Testis (tissue), 3 donors: ENCODE data around the gene FOXO6. TPM values are rescaled to one million over a fixed set of nuclear protein-coding genes. Genes with fewer than 3 reads are reported as not detected.
A peak's percentile ranks its signal among the peaks of the same experiment; 100 is the strongest.

Source experiments
- DNase-seq: peaks from one replicate; pipeline ENCODE4 v3.0.0-alpha.2; 2019
- H3K27ac ChIP-seq, 2 donors: fragments of 200-600 bp; sonication (generic); one replicate each; pipeline ENCODE4 v1.5.1; 2019
- H3K27me3 ChIP-seq: fragments of 200-600 bp; sonication (generic); one replicate; pipeline ENCODE4 v1.5.1; 2019
- H3K36me3 ChIP-seq: fragments of 200-600 bp; sonication (generic); one replicate; pipeline ENCODE4 v1.5.1; 2017; ENCODE audit warnings: low read depth; ENCODE audit errors: missing control alignments
- H3K4me1 ChIP-seq: fragments of 200-600 bp; sonication (generic); one replicate; pipeline ENCODE4 v1.5.1; 2019
- H3K4me3 ChIP-seq, 2 donors: fragments of 200-600 bp; sonication (generic); one replicate each; pipeline ENCODE4 v1.5.1; 2017 to 2019
- H3K9me3 ChIP-seq: fragments of 200-600 bp; sonication (generic); one replicate; pipeline ENCODE4 v1.5.1; 2017
- POLR2A ChIP-seq: fragments of 450-650 bp; IDR thresholded peaks from one replicate; pipeline ENCODE4 v1.6.1; 2017; ENCODE audit warnings: antibody characterized with exemption, mild to moderate bottlenecking, moderate library complexity
- WGBS, 2 donors: methylation state at CpG; one replicate each; pipeline ENCODE4 v1.1.5; 2018; 5-methylcytosine and 5-hydroxymethylcytosine counted together
- intact Hi-C: fragments of 100-400 bp; cut with DNase I; formaldehyde crosslinking; loops from one replicate; pipeline ENCODE4 v1.15.1; 2023; ENCODE audit warnings: low total_unique reads
- polyA plus RNA-seq: library from polyadenylated mRNA; stranded (reverse); fragments of 350-450 nt; fragmentation: Illumina TruSeq; extraction: RNeasy Lipid Tissue Mini Kit (QIAGEN cat#74804); gene quantifications from one replicate; pipeline ENCODE4 v1.2.3, GENCODE V29; 2014; ENCODE audit warnings: low read depth, low replicate concordance; ENCODE audit not compliant: insufficient read depth
- total RNA-seq, 2 donors: library from RNA; depleted of rRNA; stranded (reverse); fragments of >200 nt; gene quantifications; one replicate each; pipeline ENCODE4 v1.2.3, GENCODE V29; 2016
- TF ChIP-seq, protein P1 (sequence below), 3 experiments: fragments of 450-650 bp in 2 of 3; fragments of 200-600 bp in 1 of 3; sonication (generic) in 1 of 3; IDR thresholded peaks; one replicate each; pipeline ENCODE4 v1.5.1; 2016 to 2019; ENCODE audit warnings: antibody characterized with exemption in 3 of 3, mild to moderate bottlenecking in 2 of 3, moderate library complexity in 1 of 3

The FOXO6 gene
- total and polyA plus RNA-seq, 3 donors from 2014 or later: 2.4 to 4.5 (median 3.8) TPM

DNA sequence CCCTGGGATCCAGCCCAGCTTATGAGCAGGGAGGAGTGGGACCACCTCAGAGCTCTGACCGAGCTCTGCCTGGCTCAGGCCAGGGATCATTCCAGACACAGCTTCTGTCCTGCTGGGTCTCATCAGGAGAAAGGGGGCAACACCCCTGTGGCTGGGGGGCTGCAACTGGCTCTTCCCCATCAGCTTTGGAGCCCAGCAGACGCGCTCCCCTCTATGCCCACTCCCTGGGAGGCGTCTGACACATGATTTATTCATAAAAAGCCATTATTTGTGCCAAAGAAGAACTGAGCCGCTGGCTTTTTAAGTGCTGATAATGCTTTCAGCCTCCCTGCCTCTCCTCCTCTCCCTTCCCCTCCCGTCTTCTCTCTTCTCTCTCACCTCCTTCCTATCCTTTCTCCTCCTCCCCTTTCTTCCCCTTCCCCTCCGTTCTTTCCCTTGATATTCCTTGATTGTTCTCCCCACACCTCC is 25.0 kb downstream of the FOXO6 start:
- no peak for DNase-seq
- intact Hi-C loops: no loop called here
- WGBS, 2 donors: 40 to 60% methylated on average over 4 to 7 of the region's 7 CpGs
- no peak overlapping the region for H3K27ac ChIP-seq
- no peaks in the 10 kb centered on the region for H3K36me3 ChIP-seq
- H3K4me3 ChIP-seq: no peak overlapping the region
- no peaks in the 10 kb centered on the region for H3K27me3 ChIP-seq
- no peaks in the 10 kb centered on the region for H3K9me3 ChIP-seq
- TF ChIP-seq, protein P1, sequence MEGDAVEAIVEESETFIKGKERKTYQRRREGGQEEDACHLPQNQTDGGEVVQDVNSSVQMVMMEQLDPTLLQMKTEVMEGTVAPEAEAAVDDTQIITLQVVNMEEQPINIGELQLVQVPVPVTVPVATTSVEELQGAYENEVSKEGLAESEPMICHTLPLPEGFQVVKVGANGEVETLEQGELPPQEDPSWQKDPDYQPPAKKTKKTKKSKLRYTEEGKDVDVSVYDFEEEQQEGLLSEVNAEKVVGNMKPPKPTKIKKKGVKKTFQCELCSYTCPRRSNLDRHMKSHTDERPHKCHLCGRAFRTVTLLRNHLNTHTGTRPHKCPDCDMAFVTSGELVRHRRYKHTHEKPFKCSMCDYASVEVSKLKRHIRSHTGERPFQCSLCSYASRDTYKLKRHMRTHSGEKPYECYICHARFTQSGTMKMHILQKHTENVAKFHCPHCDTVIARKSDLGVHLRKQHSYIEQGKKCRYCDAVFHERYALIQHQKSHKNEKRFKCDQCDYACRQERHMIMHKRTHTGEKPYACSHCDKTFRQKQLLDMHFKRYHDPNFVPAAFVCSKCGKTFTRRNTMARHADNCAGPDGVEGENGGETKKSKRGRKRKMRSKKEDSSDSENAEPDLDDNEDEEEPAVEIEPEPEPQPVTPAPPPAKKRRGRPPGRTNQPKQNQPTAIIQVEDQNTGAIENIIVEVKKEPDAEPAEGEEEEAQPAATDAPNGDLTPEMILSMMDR (IDR thresholded peaks at IDR 0.05): no peak
- H3K4me1 ChIP-seq: peaks cover 23% of the 10 kb centered on the region

DNA sequence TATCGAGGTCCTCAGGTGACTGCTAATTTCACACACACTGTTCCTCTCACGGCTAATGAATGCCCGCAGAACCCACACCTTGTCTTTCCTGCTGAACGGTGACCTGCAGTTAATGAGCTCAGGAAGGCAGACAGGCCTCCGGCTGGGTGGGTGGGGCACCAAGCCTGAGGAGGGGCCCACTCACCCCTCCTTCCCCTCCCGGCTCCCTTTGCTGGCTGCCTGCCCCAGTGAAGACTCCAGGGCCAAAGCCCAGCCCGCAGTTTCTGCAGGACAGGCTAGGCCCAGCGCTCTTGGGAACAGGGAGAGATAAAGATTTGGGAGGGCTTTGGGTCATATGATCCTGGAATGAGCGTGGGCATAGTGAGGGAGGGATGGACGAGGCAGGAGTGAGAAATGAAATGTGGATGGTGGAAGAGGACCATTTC is 26.4 kb downstream of the FOXO6 start:
- 28 to 31% methylated on average over 10 of the region's 10 CpGs for WGBS, 2 donors
- Histone ChIP-seq H3K4me3 (no peak overlapping the region), H3K36me3 (no peaks in the 10 kb centered on the region), H3K27ac (peak overlapping the region in 1 of 2 donors; percentile 59), H3K9me3 (no peaks in the 10 kb centered on the region), H3K4me1 (peaks cover 32% of the 10 kb centered on the region), H3K27me3 (no peaks in the 10 kb centered on the region)
- TF ChIP-seq POLR2A: no peak
- TF ChIP-seq, protein P1 (IDR thresholded peaks at IDR 0.05): no peak
- intact Hi-C loops: no loop called here
- DNase-seq: peak; percentile 81

DNA sequence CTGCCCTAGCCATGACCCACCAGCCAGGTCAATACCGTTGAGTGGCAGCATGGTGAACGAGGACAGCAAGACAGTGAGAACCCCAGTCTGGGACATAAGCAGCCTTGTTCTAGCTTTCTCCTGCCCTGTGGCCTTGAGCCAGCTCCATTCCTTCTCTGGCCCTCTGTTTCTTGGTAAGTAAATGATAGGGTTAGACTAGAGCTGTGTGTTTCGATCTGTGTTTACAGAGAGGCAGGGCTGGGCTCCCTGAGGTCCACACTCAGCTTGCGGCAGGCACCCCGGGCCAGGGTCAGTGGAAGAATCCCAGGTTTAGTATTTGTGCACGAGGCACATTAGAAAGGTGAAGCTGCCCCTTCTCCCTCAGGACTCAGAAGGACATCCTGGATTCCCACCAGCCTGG is 27.3 kb downstream of the FOXO6 start:
- TF ChIP-seq, protein P1 (IDR thresholded peaks at IDR 0.05): no peak
- no peak for TF ChIP-seq POLR2A
- H3K27me3 ChIP-seq: no peaks in the 10 kb centered on the region
- H3K4me3 ChIP-seq: no peak overlapping the region
- peaks cover 32% of the 10 kb centered on the region for H3K4me1 ChIP-seq
- peak overlapping the region in 1 of 2 donors; percentile 59 for H3K27ac ChIP-seq
- intact Hi-C loops: no loop called here
- no peaks in the 10 kb centered on the region for H3K9me3 ChIP-seq
- 28 to 69% methylated on average over 4 to 6 of the region's 6 CpGs for WGBS, 2 donors
- no peak for DNase-seq
- no peaks in the 10 kb centered on the region for H3K36me3 ChIP-seq

DNA sequence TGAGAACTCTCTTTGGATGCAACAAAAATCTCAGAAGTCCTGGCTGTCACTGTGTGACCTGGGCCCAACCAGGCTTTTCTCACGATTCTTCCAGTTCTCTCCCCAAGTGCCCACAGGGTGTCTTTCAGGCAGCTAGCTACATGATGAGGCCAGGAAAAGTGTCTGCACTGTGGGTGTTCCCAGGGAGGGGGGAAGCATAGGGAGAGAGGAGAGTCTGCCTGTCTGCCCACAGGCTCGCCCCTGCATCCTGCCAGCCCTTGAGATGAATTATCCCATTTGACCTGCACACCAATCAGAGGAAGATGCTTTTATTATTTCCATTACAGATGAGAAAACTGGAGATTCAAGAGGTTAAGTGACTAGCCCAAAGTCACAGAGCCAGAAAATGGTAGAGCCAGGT is 27.8 kb downstream of the FOXO6 start:
- no peak for DNase-seq
- TF ChIP-seq, protein P1 (IDR thresholded peaks at IDR 0.05): no peak
- TF ChIP-seq POLR2A: no peak
- Histone ChIP-seq H3K4me3 (no peak overlapping the region), H3K27ac (no peak overlapping the region), H3K9me3 (no peaks in the 10 kb centered on the region), H3K27me3 (no peaks in the 10 kb centered on the region), H3K36me3 (no peaks in the 10 kb centered on the region), H3K4me1 (peaks cover 32% of the 10 kb centered on the region)
- WGBS, 2 donors: 71 to 72% methylated on average over 1 to 2 of the region's 2 CpGs
- intact Hi-C loops: no loop called here

DNA sequence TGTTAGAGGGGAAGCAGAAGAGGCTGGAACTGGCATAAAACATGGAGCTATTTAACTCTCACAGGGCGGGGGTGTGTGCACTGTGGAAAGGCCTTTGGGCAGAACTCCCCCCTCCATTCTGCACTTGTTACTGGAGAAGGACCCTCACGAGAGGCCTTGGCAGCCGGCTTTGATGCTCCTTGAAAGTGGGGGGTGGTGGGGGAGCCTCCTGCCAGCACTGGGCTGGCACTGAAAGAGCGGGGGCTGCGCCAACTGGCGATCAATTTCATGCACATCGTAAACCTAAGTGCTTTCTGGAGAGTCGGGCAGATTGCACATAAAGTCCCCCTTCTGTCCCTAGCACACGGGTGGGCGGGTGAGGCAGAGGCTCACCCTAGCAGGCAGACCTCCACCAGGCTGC is 28.9 kb downstream of the FOXO6 start:
- no peak overlapping the region for H3K27ac ChIP-seq
- no peak for TF ChIP-seq POLR2A
- TF ChIP-seq, protein P1 (IDR thresholded peaks at IDR 0.05): no peak
- no peaks in the 10 kb centered on the region for H3K27me3 ChIP-seq
- no peaks in the 10 kb centered on the region for H3K9me3 ChIP-seq
- H3K36me3 ChIP-seq: no peaks in the 10 kb centered on the region
- WGBS, 2 donors: 68 to 73% methylated on average over 10 of the region's 10 CpGs
- H3K4me3 ChIP-seq: no peak overlapping the region
- no peak for DNase-seq
- peaks cover 32% of the 10 kb centered on the region for H3K4me1 ChIP-seq
- intact Hi-C loops: no loop called here
